NT2/D1 (cell line): ENCODE results near the gene RRP15.

Source experiments
- SUZ12 ChIP-seq: IDR thresholded peaks from 2 replicates; pipeline ENCODE4 v1.6.1; 2011; ENCODE audit not compliant: insufficient read length, insufficient read depth; ENCODE audit errors: extremely low read depth
- YY1 ChIP-seq: IDR thresholded peaks from 2 replicates; pipeline ENCODE4 v1.6.1; 2011; ENCODE audit not compliant: insufficient read length, insufficient read depth
- ZNF274 ChIP-seq: IDR thresholded peaks from 2 replicates; pipeline ENCODE4 v1.6.1; 2011; ENCODE audit warnings: mild to moderate bottlenecking, low read depth, low read length

GRCh38 chr1:218247339-218247738, 37.8 kb upstream of the RRP15 start:
- TF ChIP-seq YY1 (no peak), SUZ12 (no peak), ZNF274 (no peak)
